Measurements from ENCODE around the gene MORN5. TPM values are rescaled to one million over a fixed set of nuclear protein-coding genes. Genes with fewer than 3 reads are reported as not detected.

MORN5 gene
- total RNA-seq, 2 donors from 2014 or later, result 0.81 TPM; not detected in 1

- Histone ChIP-seq H3K27me3 (ENCODE audit: control insufficient read depth, insufficient read depth, low read length, poor library complexity, severe bottlenecking) (no peaks in the 10 kb centered on the region), H3K4me1 (ENCODE audit: control insufficient read depth, insufficient read depth, low read length) (no peaks in the 10 kb centered on the region), H3K9ac (ENCODE audit: extremely low read depth, low read length, poor library complexity, severe bottlenecking) (no peak overlapping the region), H3K27ac (ENCODE audit: low read depth, low read length) (no peak overlapping the region), H3K4me3 (ENCODE audit: low read length) (no peak overlapping the region), H3K36me3 (ENCODE audit: control insufficient read depth, insufficient read depth, low read length) (peaks cover 72% of the 10 kb centered on the region), H3K9me3 (ENCODE audit: control insufficient read depth, low read length) (peaks cover 3% of the 10 kb centered on the region)
- no peak overlapping the region for H3K27ac Mint-ChIP-seq
- H3K4me3 Mint-ChIP-seq, result no peak overlapping the region
- no peak for DNase-seq
- H3K36me3 Mint-ChIP-seq (ENCODE audit: low read depth), result peaks cover 46% of the 10 kb centered on the region
- no peaks in the 10 kb centered on the region for H3K27me3 Mint-ChIP-seq (ENCODE audit: insufficient read depth)
- no peaks in the 10 kb centered on the region for H3K9me3 Mint-ChIP-seq
- H3K4me1 Mint-ChIP-seq, result peaks cover 7% of the 10 kb centered on the region
- 95 to 100% methylated on average over 2 of the region's 2 CpGs for WGBS, 2 experiments (ENCODE audit: insufficient coverage in 1 of 2, insufficient read length in 1 of 2)
- no peak for TF ChIP-seq CTCF (conservative IDR thresholded peaks at IDR 0.05)
These were observed 14.2 kb upstream of the MORN5 start for GRCh38 chr9:122145592-122145863.

- Histone ChIP-seq H3K9ac (ENCODE audit: extremely low read depth, low read length, poor library complexity, severe bottlenecking) (no peak overlapping the region), H3K27me3 (ENCODE audit: control insufficient read depth, insufficient read depth, low read length, poor library complexity, severe bottlenecking) (no peaks in the 10 kb centered on the region), H3K36me3 (ENCODE audit: control insufficient read depth, insufficient read depth, low read length) (peaks cover 58% of the 10 kb centered on the region), H3K4me3 (ENCODE audit: low read length) (no peak overlapping the region), H3K27ac (ENCODE audit: low read depth, low read length) (no peak overlapping the region), H3K4me1 (ENCODE audit: control insufficient read depth, insufficient read depth, low read length) (no peaks in the 10 kb centered on the region), H3K9me3 (ENCODE audit: control insufficient read depth, low read length) (peaks cover 3% of the 10 kb centered on the region)
- H3K4me3 Mint-ChIP-seq, result no peak overlapping the region
- peaks cover 34% of the 10 kb centered on the region for H3K36me3 Mint-ChIP-seq (ENCODE audit: low read depth)
- no peak for DNase-seq
- H3K27me3 Mint-ChIP-seq (ENCODE audit: insufficient read depth), result no peaks in the 10 kb centered on the region
- 96 to 100% methylated on average over 4 of the region's 4 CpGs for WGBS, 2 experiments (ENCODE audit: insufficient coverage in 1 of 2, insufficient read length in 1 of 2)
- peak; percentile 45 for TF ChIP-seq CTCF (conservative IDR thresholded peaks at IDR 0.05)
- H3K9me3 Mint-ChIP-seq, result no peaks in the 10 kb centered on the region
- H3K4me1 Mint-ChIP-seq, result peaks cover 13% of the 10 kb centered on the region
- no peak overlapping the region for H3K27ac Mint-ChIP-seq
These were observed 8.4 kb upstream of the MORN5 start for GRCh38 chr9:122151267-122151828.

- no peak overlapping the region for H3K27ac Mint-ChIP-seq
- 93 to 94% methylated on average over 3 to 4 of the region's 4 CpGs for WGBS, 2 experiments (ENCODE audit: insufficient coverage in 1 of 2, insufficient read length in 1 of 2)
These were observed 3.9 kb upstream of the MORN5 start for GRCh38 chr9:122155796-122156195.

More at GRCh38 chr9:122155796-122156195, 3.9 kb upstream of the MORN5 start:
- H3K27me3 ChIP-seq (ENCODE audit: control insufficient read depth, insufficient read depth, low read length, poor library complexity, severe bottlenecking), result no peaks in the 10 kb centered on the region
- H3K9me3 ChIP-seq (ENCODE audit: control insufficient read depth, low read length), result no peaks in the 10 kb centered on the region
- H3K27ac ChIP-seq (ENCODE audit: low read depth, low read length), result no peak overlapping the region
- H3K4me3 ChIP-seq (ENCODE audit: low read length), result no peak overlapping the region
- Mint-ChIP-seq H3K4me1 (peaks cover 14% of the 10 kb centered on the region), H3K36me3 (ENCODE audit: low read depth) (peaks cover 6% of the 10 kb centered on the region), H3K4me3 (no peak overlapping the region), H3K9me3 (no peaks in the 10 kb centered on the region), H3K27me3 (ENCODE audit: insufficient read depth) (no peaks in the 10 kb centered on the region)
- H3K9ac ChIP-seq (ENCODE audit: extremely low read depth, low read length, poor library complexity, severe bottlenecking), result no peak overlapping the region
- DNase-seq, result no peak
- H3K36me3 ChIP-seq (ENCODE audit: control insufficient read depth, insufficient read depth, low read length), result peaks cover 18% of the 10 kb centered on the region
- TF ChIP-seq CTCF (conservative IDR thresholded peaks at IDR 0.05), result no peak
- H3K4me1 ChIP-seq (ENCODE audit: control insufficient read depth, insufficient read depth, low read length), result no peaks in the 10 kb centered on the region

Measured in endodermal cell (in vitro differentiated cells).